PFSK-1 (cell line): ENCODE results near the gene A2ML1.

ENCODE experiments used
- POLR2AphosphoS5 ChIP-seq: IDR thresholded peaks from 2 replicates; pipeline ENCODE4 v1.6.1; 2012; ENCODE audit warnings: low read depth, mild to moderate bottlenecking, control low read depth, low read length, moderate library complexity
- SIN3A ChIP-seq: IDR thresholded peaks from 2 replicates; pipeline ENCODE4 v1.6.1; 2012; ENCODE audit warnings: mild to moderate bottlenecking, low read length, moderate library complexity, borderline replicate concordance; ENCODE audit not compliant: insufficient read depth
- TAF1 ChIP-seq: IDR thresholded peaks from 2 replicates; pipeline ENCODE4 v1.6.1; 2012; ENCODE audit warnings: low read length, control low read depth, borderline replicate concordance; ENCODE audit not compliant: insufficient read depth

- TF ChIP-seq TAF1 (no peak), POLR2AphosphoS5 (no peak), SIN3A (no peak)
Observed at GRCh38 chr12:8822298-8822697, at the start of gene A2ML1.
